KG1 (cell line): ENCODE results near the gene LTBP2.

ENCODE experiments used
- DNase-seq: peaks from one replicate; lab custom pipeline; 2025; lab: John Stamatoyannopoulos, UW

Gene LTBP2

DNA sequence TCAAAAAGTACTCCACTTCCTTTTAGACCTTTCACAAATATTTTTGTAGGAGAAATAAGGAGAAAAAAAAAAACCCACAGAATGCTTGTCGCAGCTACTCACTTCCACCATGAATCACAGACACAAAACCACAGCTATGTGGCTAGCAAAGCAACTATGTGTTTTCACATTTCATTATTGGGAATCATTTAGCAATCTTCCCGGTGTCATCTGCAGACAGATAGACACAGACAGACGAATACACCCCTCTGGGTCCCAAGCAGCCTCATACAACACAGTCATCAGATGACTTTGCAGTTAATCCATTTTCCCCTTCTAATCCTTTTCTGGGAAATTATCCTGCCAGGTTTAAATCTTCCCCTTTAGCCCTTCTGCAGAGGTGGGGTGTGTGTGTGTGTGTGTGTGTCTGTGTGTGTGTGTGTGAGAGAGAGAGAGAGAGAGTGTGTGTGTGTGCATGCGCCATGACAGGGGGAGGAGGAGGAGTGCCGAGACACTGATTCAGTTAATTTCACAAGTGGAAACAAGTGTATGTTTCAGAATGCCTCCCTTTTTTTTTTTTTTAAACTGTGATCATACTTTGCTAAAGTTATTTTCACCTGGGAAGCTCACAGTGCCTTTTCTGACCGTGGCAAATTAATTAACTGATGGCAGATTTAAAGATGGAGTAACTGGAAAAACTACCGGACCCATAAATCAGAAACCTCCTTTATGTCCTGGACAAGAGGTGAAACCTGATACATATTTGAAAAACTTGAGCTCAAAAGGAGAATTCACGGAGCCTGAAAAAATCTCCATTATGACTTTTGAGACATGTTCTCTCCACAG lies 39.9 kb downstream of the LTBP2 start:
- no peak for DNase-seq

DNA sequence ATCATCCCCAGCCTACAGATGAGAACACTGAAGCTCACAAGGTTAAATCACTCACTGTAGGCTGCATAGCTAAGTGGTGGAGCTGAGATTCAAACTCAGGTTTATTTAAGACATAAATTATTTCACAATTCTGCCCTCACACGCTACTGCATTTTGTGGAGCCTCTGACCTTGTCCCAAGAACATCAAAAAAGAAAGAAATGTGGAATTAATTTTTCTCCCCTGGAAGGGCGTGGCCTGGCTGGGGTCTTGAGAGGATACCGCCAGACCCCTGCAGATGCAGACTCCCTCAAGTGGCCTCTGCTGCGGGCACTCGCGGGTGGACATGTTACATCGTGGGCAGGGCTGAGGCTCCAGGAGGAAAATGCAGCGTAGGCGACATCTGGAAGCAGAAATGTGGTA lies 40.6 kb downstream of the LTBP2 start:
- no peak for DNase-seq

DNA sequence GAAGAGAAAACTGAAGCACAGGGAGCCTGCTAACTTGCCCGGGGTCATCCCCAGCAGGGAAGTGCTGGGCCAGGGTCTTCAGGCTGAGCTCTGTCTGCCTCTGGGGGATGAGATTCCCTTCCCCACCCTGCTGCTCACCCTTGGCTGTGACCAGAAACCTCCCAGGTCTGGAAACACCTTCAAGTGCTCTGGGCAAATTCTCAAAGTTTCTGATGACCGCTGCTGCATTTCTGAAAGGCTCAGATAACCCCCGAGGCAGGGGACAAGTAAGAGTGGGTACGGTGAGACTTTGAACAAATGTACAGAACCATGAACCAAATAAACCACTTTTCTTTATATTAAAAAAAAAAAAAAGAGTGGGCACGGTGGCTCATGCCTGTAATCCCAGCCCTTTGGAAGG lies 41.3 kb downstream of the LTBP2 start:
- no peak for DNase-seq

DNA sequence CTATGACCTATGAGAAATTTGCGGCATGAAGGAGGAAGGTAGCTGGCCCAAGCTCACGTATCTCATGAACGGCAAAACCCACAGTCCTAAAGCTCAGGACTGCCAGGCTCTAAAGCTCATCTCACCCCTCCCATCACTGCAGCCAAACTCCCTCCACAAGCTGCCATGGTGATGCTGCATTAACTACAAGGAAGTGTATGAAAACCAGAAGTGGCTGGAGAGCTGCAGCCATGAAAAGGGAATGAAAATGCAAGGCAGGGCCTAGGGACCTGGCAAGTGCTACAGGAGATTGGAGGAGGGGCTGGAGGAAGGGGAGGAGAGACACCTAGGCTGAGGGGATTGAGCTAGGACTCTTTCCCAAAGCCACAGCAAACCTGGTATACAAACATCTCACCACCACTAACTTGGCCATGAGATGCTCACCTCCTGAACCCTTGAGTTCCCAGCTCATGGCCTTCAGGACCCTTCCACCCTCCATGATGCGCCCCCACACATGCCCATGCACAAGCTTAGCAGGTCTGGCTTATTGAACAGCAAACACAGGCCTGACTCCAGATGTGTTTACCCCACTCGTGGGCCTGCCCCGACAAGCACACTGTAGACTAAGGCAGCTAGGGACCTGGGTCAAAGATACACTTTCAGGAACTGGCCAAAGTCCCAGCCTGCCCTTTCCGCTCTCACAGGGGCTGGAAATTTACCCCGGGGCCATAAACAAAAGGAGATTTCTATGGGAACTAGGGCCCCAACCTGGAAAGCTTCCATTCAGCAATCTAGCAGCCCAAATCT lies 42.0 kb downstream of the LTBP2 start:
- DNase-seq = no peak

DNA sequence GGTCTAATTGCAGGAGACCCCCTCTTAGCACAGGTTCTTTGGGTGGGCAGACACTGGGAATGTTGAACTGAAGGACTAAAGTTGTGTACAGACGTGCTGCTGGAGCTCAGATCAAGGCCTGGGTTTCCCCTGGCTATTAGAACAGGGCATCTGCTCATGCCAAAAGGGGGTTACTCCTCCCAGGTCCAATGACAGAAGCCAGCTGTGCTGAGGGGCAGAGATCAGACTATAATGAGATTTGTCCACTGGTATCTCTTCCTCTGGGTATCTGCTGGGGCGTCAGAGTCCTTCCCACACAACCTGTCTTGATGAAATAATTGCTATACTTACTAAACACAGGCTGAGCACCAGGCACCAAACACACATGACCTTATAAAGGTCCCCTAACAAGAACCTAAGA lies 42.6 kb downstream of the LTBP2 start:
- no peak for DNase-seq

DNA sequence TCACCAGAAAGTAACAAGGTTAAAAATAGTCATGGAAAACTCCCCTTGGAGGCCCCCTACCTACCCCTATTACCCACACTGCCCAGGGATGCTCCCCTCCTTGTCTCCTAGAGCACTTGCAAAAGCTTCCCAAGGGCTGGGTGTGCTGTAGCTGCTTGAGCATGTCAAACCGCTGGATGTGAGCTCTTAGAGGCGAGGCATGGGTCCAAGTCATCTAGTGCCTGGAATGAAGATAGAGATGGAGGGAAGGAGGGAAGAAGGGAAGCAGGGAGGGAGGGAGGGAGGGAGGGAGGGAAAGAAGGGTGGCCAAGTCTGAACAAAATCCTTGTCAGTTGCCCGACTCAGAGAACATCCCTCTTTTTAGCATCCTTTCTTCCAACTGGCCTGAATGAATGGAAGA lies 43.1 kb downstream of the LTBP2 start:
- DNase-seq = no peak

DNA sequence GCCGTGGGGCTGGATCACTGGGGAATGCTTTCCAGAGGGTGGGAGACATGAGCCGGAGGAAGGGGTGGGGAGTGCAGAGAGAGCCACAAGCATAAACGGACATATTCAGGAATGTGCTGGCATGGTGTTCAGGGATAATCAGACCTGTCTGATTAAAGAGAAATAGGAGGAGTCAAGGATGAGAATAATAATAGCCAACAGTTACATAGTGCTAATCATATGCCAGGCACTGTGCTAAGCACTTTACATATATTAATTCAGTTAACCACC lies 43.7 kb downstream of the LTBP2 start:
- DNase-seq = no peak

DNA sequence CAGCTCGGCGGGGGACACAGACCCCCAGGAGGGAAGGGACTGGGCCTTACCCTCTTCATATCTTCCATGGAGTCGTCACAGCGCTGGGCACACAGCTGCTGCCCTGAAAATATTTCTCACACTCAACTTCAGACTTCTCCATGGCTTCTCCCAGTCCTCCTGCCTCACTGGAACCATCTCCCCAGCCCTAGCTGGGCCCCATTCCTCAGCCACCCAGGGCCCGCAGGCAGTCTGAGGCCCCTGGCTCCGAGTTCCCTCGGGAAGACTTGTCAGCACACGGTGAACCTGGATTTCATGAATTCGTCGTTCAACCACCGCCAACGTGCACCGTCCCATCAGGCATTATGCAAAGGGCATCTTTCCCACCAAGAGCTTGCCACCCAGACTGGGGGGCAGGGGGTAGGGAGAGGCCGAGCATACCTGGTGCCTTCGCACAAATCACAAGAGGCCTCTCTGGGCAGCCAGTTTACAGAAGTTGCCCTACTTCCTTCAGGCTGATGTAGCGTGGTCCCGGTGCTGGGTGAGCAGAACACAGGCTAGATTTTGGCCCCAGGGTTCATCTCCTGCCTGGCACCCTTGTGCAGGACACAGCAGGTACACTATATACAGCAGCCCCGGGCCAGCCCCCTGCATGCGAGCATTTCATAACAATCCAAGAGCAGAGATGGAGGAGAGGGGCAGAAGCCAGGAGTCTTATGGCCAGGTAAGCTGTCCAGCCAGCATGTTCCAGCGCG lies 44.2 kb downstream of the LTBP2 start:
- no peak for DNase-seq

DNA sequence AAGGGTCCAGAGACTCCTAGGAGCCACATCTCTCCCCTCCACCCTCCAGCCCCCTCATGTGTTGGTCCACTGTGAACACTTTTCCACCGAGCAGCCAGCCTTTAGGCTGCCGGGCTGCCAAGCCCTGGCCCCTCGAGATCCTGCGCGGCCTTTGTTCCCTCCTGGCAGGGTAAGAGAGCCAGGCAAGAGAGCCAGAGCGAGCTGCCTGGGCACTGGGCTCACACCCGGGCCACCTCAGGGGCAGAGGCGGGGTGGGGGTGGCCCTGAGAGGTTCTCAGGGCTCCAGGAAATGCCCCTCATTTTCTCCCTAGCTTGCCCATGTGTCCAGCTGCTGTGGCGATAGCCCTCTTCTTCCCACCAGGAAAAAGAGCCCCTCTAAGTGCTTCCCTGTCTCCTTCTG lies 44.8 kb downstream of the LTBP2 start:
- no peak for DNase-seq

DNA sequence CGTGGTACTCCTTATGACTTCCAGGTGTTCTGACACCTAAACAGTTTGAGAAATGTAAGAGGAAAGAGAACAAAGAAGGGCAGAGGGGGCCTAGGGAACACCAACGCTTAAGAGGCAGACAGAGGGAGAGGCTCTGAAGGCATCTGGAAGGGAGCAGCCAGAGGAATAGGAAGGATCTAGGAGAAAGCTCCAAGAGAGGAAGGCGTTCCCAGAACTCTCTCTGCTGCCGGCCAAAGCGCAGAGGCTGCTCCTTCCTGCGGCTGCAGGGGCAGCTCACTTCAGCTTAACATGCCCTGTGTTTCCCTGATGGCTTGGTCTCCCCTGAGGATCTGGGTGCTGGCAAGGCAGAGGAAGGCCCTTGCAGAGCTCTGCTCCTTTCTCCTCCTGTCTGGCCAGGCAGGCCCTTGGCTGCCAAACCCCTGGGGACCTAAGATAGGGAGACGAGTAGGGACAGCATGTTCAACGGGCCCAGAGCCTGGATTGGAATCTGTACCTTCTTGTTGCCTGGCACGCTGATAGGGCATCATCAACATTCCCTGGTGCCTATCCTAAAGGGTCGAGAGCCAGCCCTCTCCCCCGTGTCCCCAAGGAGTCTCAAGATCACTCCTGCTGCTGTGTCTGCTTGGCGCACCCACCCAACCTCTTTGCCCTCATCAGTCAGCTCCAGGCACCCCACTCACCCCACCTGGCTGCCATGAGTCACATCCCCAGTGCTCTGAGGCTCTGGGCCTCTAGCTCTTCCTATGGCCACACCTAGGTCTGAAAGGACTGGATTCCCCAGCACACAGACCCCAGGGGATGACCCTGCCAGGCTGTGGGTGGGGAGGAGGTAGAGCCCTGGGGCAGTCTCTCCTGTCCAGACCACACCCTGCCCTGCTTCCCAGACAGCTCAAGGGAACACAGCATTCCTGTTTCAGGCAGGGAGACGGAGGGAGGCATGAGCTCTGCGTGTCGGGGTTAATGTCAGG lies 45.6 kb downstream of the LTBP2 start:
- DNase-seq = no peak

DNA sequence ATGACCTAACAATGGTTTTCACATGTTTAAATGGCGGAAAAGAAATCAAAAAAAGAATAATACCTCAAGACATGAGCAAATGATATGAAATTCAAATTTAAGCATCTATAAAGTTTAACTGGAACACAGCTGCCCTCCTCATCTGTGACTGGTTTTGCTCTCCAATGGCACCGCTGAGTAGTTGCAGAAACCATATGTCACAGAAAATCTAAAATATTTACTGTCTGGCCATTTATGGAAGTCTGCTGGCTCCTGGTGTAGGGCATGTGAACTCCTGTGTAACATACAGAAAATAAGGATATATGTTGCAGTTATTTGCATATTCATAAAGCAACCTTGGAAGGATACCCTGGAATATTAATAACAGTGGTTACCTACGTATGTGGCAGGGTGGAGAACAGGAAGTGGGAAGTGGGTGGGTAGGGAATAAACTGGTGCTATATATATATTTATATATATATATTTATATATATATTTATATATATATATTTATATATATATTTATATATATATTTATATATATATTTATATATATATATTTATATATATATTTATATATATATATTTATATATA lies 48.4 kb downstream of the LTBP2 start:
- no peak for DNase-seq

DNA sequence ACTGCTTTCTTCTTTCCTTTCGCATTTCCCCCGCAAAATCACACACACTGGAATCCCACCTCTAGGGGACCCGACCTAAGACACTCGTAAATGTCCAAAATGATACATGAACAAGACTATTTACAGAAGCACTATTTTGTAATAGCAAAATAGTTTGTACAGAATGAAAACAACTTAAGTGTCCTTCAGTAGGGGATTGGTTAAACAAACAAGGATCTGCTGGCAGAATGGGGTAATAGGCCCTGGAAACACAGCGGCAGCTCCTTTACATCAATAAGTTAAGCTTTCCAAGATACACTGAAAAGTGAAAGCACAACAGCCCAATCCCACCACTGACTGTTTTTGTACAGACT lies 48.8 kb downstream of the LTBP2 start:
- no peak for DNase-seq

DNA sequence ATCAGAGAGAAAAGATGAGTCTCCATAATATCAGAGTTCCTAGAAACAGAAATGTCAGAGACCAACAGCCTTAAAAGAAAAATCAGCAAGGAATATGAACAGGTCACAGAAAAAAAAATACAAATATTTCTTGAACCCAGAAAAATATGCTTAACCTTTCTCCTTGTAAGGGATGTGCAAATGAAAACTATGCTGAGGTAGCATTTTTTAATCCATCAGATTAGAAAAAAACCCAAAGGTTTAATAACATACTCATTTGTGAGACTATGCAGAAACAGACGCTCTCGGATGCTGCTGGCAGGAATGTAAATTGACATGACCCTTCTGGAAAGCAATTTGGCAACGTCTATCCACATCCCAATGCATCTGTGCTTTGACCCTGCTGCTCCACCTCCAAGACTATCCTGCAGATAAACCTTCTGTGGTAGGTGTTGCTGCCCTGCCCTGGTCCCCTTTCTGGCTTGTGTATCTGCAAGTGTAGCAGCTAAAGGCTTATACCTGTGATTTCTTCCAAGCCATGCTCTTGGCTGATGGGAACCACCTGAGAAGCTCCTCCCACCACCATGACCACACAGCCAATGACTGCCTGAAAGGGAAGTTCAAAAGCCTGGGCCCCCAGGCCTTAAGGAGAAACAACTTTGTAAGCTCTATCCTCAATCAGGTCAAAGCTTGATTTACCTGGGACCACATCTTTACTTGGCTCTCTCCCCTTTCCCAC lies 49.4 kb downstream of the LTBP2 start:
- DNase-seq = no peak

DNA sequence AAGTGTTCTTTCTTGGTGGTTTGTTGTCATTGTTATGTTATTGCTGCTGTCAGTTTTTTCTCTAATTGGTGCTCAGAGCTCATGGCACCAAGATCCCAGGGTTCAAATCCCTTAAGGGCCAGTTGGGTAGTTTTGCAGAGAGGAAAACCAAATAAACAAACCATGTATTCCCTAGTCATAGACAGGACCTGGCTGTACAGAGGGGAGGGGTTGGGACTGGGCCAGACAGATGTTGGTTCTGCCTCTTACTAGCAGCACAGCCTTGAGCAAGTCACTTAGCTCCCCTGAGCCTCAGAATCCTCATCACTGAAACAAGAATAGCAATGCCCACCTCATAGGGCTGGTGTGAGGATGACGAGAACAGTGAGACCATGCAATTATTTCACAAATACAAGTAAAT lies 53.4 kb downstream of the LTBP2 start:
- DNase-seq = no peak

DNA sequence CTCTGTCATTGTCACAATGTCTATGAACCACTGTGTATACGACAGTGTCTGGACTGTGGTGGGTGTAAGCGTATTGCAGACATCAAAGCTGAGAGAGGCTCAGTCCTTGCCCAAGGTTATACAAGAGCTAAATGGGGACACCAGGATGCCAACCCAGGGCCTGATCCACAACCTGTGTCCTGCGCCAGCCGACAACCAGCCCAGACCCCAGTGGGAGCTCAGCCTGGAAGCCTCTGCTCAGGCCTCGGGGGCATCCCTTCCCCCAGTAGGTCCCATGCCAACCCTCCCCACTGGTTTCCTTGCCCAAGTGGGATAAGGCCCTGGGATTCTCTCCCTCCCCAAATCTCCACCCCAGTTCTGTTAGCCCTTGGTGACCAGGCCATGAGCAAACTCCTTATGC lies 54.3 kb downstream of the LTBP2 start:
- DNase-seq = no peak

DNA sequence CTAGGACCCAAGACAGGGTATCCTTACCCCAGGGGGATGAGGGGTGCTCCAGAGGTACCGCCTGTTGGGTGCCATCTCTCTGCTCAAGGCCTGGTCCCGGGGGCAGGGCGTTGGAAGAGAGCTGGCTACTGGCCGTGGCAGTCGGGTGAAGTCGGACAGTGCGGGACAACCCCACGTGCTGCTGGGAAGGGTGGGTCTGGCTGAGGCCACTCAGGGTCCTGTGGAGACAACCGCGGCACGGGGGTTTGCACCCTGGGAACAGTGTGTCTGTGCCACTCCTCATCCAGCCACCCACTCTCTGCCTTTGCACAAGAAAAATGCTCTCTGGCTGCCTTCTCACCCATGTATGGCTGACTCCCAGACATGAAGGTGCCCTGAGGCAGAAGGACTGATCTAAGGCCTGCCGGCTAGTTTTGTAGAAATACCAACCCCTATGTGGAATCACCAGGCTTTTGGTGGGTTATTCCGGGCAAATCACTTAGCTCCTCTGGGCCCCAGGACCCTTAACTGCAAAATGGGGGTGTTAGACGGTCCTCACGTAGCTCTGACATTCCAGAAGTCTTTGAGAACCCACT lies 56.5 kb downstream of the LTBP2 start:
- no peak for DNase-seq

DNA sequence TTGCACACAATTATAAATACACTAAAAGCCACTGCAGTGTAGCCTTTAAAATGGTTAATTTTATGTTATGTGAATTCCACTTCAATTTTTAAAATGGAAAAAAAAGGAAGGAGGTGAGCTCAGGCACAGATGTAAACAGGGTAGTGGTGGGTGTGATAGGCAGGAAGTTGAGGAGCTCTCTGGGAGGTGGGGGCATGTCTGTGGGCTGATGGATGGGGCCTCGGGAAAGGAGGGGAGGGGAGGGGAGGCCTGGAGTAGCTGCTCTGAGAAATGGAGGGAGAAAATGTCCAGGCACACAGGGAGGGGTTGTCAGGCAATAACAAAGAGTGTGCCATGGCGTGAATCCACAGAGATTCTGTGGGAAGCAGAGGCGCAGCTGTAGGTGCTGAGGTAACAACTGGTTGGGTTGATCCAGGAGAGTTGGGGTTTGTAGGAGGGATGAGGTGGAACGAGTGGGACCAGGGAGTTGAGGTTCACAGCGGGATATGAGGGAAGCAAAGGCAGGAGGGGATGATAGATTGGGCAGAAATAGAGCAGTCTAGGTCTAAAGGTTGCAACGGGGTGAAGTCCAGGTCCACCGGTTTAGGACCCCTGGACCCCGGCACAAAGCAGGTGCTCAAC lies 57.2 kb downstream of the LTBP2 start:
- no peak for DNase-seq

DNA sequence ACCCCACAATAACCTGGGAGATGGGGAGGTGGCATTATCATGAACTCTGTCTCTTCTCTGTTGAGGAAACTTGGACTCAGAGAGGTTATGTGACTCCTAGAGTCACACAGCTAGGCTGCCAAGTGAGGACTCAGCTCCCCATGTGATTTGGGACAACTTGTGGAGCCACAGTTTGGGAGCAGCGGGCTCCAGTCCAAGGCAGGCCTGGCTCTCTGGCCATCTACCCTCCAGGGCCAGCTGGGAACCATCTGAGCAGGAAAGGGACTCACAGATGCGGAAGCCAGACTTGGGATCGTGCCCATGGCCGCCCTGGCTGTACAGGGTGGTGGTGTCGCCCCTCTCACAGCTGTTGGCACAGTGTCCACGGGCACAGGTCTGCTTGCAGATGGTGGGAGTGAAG lies 59.4 kb downstream of the LTBP2 start:
- no peak for DNase-seq

DNA sequence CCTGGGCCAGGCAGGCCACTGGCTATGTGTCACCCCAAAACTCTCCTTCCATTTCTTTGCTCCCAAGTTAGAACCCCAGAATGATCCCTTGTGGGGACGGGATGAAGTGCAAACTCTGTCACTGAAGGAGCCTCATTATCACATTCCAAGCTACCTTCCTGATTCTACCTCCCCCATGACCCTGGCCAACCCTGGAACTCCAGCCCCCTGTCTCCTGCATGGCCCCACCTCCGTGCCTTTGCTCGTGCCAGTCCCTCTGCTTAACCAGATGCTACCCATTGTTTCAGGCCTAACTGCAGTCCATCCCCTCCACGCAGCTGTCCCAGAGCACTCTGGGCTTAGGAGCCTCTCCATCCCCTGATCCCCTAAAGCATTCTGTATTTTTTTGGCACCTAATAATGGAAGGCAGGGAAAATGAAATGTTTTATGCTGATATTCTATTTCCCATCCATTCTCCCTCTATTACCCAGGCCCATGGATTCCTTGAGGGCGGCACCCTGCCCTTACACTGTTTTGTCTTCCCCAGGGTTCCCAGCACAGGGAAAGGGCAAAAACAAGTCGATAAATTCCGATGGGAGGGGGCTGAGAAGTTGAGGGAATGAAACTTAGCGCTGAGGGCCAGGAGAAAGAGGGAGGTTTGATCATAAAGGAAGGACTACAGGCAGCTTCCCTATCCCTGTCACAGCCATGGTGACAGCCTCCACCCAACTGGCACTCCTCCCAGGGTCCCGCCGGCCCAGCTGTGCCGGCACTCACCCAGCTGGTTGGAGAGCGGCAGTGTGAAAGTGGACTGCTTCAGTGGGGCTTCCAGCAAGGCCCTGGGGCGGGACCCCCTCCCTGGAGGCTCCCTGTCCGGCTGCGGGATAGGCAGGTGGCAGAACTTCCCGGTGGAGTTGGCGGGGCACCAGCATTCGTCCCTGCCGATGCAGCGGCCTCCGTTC lies 60.3 kb downstream of the LTBP2 start:
- DNase-seq = no peak
